CD4-positive, alpha-beta T cell treated with Interferon alpha-2 for 1 hour (primary cell): Measurements from ENCODE around the gene ECT2L.
"Not testable (repeated sequence)": the region's sequence is repeated elsewhere in the genome, so short reads cannot be mapped to it uniquely, and the experiment has no call there.

Source experiments
- DNase-seq, 2 donors: peaks; one replicate each; pipeline ENCODE4 v3.0.0-alpha.2; 2020 to 2022

ECT2L gene

DNA sequence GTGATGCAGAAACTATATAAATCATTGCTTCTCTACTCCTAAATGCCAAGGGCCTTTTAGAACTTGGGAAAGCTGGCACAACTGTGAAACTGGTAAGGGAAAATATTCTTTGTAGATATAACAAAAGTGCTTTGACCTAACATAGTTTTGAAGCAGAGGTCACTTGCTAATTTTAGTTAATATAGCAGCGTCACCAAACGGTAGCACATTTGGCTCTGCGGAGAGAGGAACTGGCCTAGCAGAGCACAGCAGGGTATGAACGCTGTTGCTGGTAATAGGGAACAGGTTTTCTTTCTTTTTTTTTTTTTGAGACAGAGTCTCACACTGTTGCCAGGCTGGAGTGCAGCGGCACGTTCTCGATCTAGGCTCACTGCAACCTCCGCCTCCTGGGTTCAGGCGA is 67.4 kb downstream of the ECT2L start:
- DNase-seq, result no peak

DNA sequence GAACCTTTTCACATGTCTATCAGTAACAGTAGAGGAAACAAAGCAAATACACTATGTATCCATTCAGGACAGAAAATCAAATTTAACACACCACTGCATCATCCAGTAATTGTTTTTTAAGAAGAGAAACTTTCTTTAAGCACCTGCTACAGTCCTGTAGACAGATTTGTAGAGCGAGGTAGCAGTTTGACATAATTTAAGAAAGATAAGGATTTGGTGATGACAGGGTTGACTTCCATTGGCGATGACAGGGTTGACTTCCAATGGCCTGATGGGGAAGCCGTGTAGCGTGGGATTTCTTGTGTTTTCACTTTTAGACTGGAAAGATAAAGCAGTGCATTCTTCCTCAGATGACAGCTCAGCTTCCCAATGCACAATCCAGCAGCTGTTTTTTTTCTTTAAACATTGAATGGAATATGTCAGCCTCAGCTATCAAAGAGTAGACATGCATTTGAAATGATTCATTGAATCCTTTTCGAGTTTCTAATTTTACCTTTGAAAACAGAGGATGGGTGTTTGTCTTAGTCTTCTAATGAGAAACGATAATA is 68.5 kb downstream of the ECT2L start:
- no peak for DNase-seq

DNA sequence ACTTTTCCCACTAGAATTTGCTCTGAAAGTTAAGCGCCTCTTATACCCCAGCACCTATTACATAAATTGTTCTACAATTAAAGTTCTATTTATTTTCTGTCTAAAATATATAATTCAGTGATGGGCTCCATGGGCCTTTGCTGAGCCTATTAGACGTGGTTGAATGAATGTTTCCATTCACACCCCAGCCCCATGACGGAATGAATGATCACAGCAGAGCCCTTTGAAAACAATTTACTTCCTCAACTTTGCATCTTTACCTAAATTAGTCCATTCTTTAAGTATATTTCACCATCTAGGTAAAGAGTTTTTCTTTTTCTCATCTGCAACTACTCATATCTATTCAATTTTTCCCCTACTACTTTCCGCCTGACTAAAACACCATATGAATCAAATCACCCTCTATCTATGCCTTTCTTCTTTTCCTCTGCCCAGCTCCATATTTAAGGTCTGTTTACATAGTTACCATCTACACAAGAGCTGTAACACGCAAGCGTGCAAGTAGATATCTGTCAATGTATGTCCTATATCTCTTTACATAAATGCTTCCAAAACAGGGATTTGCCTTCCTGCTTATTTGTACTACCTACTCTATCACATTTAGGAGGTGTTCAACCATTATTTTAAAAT is 69.7 kb downstream of the ECT2L start:
- DNase-seq, result no peak

DNA sequence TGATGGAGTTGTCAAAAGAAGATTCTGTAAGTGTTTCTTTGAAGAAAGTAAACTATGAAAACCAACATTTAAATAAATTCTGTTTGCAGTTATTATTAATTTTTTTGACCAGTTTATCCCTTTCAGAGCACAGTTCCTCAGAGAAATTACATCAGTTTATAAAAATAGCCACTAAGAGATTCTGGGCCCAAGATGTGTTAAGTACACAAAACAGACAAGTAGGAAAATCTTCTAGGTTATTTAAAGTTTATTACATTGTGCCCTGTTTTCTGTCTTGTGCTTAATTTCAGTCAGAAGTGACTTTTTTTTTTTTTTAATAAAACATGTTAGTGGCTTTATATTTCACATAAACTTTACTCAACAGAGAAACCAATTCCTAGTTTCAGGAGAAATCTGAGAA is 72.3 kb downstream of the ECT2L start:
- no peak for DNase-seq

DNA sequence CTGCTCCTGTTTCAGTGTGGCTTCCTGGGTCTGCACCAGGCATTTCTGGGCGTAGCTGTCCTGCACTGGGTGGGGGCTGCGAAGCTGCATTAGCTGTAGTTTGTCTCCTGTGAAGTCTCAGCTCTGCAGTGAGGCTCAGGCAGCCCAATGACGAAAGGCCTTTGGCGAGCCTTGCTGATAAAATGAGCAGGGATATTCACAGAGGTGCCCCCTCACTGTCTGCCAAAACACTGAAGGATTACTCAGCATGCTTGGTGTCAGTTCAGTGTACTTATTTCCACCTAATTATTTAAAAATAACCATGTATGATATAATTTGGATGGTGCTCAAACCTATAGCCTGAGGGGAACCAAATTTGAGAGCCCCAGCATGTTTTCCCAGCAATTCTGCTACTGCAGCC is 73.5 kb downstream of the ECT2L start:
- no peak for DNase-seq

DNA sequence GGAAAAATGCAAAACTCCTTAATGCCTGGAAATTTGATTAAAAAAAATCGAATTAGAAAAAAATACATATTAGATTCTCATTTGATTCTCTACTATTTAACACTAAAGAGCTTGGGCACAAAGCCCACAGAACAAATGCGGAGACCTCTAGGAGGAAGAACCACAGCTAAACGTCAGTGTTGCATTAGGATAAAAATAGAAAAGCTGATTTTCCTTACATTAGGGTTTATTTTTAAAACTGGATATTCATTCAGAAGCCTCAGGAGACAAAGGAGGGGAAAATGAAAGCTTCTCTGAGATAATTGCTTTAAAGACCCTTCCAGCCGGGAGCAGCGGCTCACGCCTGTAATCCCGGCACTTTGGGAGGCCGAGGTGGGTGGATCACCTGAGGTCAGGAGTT is 77.3 kb downstream of the ECT2L start:
- no peak for DNase-seq

DNA sequence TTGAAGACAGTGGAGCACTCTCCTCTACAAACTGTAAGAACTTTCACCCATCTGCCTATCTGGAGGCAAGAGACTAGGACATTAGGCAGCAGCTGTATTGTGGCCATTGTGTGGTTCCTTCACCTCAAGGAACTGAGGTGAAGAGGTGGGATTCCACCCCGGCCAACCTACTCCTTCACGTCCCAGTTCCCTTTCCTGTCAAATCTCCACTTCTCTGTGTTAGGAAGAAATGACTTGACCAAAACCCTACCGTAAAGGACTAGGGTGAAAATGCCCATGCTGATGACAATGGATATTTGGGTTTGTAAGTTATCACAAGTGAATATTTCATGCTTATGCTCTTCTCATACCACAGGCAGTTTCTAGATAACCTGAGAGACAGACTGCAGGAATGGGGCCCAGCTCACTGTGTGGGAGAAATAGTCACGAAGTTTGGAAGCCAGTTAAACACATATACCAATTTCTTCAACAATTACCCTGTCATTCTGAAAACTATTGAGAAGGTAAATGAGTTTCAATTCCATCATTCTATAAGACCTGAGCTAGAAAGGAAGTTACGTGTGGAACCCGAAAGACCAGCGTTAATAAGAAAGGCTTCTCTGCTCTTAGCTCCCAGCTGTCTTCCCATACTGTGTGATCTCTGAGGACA is 86.6 kb downstream of the ECT2L start:
- DNase-seq, result no peak

DNA sequence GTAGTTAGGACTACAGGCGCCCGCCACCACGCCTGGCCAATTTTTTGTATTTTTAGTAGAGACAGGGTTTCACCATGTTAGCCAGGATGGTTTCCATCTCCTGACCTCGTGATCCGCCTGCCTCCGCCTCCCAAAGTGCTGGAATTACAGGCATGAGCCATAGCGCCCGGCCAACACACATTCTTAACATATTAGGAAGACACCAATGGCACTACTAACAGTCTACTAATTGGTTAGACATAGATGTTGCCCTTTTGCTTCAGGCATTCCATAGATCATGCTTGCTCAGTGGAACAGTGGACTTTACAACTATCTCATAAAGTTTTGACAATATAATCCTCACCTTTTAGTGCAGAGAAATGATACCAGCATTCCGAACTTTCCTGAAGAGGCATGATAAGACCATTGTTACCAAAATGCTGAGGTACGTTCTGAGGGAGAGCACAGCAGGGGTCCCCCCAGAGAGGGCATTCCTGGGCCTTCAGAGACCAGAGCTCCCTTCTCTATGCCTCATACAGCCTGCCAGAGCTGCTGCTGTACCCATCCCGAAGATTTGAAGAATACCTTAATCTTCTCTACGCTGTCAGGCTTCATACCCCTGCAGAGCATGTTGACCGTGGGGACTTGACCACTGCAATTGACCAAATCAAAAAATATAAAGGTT is 89.4 kb downstream of the ECT2L start:
- DNase-seq, result no peak

DNA sequence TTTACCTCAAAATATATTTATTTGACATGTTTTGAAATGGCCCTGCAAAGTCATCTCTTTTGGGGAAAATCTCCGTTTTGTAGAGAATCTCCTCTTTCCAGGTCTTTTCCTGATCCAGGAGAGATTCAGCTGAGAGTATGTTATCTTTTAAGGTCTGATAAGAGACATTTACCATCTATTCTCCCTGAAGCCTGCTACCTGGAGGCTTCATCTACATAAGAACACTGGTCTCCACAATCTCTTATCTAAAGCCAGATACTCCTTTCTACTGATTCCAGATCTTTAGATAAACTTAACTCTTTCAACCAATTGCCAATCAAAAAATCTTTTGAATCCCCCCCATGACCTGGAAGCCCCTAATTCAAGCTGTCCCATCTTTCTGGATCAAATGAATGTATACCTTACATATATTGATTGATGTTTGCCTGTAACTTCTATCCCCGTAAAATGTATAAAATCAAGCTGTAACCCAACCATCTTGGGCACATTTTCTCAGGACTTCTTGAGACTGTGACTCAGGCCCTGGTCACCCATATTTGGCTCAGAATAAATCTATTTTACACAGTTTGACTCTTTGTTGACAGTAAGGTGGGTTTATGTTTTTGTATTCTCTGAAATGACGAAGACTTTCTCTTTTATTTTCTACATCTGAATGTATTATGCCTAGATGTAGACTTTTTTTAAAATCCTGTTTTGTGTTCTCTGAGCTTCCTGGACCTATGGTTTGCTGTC is 95.5 kb downstream of the ECT2L start:
- DNase-seq, result no peak

DNA sequence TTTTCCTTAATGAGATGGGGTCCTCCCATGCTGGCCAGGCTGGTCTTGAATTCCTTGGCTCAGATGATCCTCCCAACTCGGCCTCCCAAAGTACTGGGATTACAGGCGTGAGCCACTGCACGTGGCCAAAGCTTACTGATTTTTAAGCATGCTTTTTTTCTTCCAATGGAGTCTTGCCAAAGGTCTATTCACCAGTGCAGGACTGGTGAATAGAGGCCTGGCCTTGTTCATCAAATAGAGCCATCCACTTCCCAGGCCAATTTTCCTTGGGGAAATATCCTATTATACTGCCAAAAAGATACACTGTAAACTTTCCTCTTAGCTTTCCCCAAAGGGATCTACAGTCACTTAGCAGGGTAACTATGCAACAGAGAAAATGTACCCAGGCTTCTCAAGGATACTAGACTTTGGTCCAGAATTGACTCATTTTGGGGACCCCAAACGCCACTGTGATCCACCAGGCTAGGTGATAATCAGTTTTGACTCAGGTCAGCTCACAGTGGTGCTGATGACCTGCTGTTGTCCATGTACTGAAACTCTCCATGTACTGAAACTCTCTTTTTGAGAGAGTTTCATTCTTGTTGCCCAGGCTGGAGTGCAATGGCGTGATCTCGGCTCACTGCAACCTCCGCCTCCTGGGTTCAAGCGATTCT is 100.3 kb downstream of the ECT2L start:
- no peak for DNase-seq

DNA sequence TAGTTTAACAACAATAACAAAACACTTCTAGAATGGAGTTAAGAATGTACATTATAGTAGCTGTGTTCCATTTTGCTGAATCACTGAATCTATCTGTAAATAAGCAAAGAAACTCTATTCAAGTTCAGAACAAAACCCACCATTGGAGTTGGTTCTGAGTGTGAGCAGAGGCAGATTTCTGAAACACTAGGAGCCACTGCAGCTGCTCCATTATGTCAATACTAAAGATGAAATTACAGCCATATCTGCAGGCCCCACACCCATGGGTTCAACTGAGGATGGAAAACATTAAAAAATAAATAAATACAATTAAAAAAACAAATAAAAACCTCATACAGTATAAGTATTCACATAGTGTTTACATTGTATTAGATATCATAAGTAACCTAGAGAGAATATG is 101.1 kb downstream of the ECT2L start:
- no peak for DNase-seq

DNA sequence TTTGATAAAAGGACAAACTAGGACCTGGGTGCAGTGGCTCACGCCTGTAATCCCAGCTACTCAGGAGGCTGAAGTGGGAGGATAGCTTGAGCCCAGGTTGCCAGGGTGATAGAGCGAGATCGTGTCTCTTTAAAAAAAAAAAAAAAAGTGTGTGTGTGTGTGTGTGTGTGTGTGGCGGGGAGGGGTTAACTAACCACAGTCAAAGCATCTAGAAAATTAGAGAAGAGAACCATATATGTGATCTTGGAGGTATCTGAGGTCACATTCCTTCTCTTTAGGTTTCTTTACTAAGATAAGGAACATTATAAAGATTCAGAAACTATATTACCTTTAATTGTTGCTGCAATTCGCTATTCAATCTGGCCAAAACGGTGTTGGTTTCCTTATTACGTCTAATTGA is 111.3 kb downstream of the ECT2L start:
- DNase-seq, result no peak

DNA sequence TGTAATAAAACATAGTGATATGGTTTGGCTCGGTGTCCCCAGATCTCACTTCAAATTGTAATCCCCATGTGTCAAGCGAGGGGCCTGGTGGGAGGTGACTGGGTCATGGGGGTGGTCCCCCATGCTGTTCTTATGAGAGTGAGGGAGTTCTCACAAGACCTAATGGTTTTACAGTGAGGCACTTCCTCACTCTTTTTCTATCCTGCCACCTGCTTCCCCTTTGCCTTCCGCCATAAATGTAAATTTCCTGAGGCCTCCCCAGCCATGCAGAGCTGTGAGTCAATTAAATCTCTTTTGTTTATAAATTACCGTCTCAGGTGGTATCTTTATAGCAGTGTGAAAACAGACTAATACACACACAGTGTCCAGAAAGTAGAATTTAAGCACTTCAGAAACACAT is 113.6 kb downstream of the ECT2L start:
- DNase-seq, result no peak

DNA sequence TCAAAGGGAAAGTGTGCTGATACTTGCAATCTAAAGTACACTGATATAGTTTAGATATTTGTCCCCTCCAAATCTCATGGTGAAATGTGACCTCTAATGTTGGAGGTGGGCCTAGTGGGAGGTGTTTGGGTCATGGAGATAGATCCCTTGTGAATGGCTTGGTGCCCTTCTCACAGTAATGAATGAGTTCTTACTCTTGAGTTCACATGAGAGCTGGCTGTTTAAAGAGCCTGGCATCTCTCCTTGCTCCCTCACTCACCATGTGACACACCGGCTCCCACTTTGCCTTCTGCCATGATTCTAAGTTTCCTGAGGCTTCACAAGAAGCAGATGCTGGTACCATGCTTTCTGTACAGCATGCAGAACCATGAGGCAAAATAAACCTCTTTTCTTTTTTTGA is 114.1 kb downstream of the ECT2L start:
- DNase-seq, result no peak

DNA sequence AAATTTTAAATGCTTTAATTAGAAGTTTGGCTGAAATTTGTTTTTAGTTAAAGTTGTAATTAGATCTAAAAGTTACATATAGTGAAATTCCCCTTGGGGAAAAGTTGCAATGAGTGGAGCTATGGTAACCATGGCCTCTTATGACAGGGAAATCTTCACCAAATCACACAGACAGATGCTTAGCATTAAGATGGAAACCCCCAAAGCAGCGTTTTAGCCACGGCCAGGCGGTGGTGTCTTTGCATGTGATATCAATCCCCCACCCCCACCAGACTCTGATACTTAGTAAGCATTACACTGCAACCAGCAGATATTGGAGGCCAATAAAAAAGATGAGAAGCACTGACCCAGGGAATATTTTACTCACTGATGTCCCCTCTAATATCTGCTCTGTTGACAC is 116.4 kb downstream of the ECT2L start:
- no peak for DNase-seq

DNA sequence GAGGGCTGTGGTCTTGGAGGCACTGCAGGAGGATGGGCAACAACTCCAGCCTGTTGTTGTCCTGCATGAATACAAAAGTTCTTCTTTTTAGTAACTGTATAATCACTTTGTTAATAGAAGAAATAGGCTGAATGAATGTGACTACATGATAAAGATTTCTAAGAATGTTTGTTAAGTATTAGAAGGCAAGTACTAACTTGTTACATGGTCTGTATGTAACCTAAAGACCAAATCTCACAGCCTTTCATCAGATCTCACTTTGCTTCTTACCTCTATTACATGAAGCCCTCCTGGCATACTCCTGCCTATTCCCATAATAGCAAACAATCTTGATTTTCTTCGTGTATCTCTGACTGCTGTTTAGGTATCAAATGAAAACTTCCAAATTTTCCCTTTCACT is 118.8 kb downstream of the ECT2L start:
- no peak for DNase-seq

DNA sequence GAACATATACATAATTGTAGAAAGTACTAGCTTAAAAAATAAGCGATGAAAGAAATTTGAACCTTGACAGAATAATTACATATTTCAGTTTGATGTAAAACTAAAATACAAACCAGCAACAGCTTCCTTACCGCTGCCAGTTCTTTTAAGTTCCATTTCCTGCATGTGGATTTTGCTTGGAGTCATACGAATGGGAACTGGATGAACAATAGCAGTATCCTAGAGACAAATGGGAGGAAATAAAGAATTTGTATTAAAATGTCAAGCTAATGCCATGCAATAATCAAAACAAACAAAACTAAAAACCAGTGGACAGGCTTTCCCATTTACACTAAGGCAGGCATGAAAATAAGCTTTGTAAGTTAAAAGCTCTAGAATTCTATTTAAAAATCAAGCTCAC is 125.0 kb downstream of the ECT2L start:
- DNase-seq, result no peak

DNA sequence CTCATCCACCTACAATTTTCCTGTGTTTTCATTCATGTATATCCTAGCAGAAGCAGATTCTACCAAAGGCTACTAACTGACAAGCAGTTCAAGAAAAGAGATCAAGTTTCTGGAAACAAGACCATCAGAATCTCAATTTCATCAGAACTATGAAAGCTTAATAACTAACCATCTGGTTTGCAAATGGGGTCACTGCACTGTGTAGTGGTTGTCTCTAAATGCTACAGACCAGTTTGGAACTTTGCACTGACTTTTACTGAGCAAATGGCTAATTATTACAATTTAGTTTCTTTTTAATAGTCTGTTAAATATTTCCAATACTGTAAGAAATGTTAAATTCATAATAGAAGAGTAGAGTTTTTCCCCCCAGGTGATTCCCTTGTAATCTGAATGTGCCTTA is 127.7 kb downstream of the ECT2L start:
- DNase-seq, result no peak

DNA sequence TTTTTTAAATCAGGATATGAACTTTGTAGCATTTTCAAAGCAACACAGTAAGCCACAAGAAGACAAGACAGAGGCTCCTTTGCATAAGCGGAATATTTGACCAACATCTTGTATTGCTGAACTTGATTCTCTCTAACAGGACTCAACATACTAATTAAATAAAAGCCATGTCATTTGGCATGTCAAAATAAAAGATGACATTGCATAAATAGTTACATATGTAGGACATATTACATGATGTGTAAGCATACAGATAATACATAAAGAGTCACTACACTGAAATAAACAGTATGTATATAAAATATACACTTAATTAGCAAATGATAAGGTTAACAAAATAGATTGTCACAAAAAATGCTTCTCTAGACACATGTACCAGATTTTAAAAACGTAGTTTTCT is 129.9 kb downstream of the ECT2L start:
- no peak for DNase-seq

DNA sequence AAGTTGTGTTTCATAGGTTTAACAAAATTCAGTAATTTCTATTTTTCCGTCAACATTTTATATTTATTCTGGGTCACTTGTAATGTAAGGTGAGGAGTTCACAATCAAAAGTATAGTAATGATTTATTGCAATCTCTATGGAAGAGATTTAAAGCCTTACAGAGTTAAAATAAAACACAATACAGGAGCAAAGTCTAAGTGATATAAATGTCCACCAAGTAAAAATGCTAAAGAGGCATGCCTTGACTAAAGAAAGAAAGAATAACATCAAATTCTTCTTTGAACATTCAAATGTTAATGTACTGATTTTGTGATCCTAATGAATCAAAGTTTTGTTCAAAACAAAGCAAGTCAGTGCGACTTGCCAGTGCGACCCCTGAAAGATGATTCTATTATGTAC is 130.7 kb downstream of the ECT2L start:
- no peak for DNase-seq

DNA sequence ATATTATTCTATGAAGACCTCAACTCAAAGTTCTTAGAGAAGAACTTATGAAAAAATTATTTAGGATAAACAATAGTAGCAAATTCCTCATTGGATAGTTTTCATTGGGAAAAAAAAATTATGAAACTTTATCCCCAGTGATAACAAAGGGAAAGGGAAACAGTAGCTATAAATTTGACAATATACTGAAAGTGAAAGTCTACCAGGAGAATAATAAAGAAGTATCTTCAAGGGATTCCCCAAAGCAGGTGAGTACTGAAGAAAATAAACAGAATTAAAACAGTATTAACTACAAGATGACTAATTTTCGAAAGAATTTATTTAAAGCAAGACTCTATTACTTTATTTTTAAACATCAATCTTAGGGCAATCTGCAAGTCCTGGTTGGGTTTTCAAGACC is 135.8 kb downstream of the ECT2L start:
- DNase-seq, result no peak

DNA sequence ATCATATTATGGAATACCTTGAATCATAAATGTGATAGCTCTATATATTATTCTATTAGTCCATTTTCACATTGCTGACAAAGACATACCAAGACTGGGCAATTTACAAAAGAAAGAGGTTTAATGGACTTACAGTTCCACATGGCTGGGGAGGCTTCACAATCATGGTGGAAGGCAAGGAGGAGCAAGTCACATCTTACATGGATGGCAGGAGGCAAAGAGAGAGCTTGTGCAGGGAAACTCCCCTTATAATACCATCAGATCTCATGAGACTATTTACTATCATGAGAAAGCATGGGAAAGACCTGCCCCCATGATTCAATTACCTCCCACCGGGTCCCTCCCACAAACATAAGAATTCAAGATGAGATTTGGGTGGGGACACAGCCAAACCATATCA is 141.0 kb downstream of the ECT2L start:
- DNase-seq, result not testable (repeated sequence)

DNA sequence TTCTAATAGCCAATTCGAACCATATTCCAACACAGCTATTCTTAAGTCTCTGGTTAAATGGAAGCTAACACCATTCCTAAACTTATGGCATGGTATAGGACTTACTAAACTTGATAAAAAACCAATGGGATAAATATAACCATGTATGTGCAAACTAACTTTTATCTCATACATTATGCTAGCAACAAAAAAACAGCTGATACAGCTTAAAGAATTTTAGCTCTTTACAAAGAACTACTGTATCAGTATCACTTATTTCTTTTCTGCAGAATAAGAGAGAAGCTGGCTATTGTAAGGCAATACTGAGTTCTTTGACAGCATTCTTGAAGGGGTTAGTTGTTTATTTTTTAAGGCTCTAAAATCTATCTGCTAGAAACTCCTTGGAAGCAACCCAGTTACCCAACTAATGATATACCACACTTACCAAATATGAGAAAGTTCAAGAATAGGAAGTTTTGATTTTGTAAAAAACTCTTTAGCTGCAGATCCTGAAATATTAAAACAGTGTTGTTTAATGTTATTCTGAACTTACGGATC is 147.3 kb downstream of the ECT2L start:
- DNase-seq, result no peak
